HG03460 (cell line): ENCODE results near the gene C11orf52.

Experiments used
- ATAC-seq: cut with Tn5 transposase; IDR thresholded peaks from one replicate; pipeline ENCODE4 v1.9.1; 2021; ENCODE audit not compliant: unreplicated experiment

Gene C11orf52

DNA sequence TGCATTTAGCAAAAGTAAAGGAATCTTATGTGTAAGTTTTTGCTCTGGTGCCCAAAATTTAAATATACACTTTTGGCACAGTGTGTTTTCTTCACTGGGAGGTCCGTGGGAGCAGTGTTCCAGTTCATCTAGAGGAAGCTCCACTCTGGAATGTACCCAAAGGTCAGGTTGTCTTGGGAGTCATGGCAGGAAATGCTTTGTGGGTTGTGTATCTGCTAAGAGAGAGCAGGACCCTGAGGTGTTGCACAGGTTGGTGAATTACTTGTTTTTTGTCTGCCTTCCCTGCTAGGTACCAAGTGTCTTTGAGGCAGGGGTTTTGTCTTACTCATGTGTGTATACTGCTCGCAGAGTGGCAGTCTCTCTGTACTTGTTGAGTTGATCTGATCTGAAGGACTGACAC lies 55.7 kb downstream of the C11orf52 start:
- no peak for ATAC-seq

- ATAC-seq, result no peak
These were observed 56.5 kb downstream of the C11orf52 start for GRCh38 chr11:111975076-111975806.

DNA sequence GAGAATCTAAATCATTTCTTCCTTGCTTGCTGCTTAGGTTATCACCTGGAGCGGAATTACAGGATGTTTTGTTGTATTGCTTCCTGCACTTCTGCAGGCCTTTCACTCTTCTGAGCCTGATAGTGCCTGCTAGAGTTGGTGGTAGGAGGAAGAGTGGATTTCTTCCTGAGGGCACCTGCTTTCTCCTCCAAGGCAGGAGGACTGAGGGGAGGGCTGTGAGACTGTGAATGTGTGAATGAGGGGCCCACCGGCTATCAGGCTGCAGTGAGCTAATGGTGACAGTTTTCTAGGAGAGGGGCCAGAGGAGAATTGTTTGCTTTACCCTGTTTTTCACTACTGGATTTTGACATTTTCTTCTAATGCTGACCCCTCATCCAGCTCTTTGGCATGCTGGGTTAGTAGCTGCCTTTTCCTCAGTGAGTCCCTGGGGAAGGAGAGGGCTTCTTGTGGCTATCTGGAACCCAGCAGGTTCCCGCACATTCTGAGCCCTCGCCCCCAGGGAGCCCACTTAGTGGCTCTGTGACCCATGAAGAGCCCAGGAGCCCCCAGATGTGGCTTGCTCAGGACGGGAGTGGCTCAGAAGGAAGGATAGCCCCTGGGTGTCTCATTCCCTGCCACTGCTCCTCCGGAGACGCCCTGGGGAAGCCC lies 57.5 kb downstream of the C11orf52 start:
- no peak for ATAC-seq
